Endothelial cell of umbilical vein (primary cell): ENCODE results near the gene SWT1. TPM values are rescaled to one million over a fixed set of nuclear protein-coding genes. Genes with fewer than 3 reads are reported as not detected.

ENCODE experiments used
- BruUV-seq: library from RNA; stranded (reverse); fragments of 400-500 nt; replicated peaks from 2 replicates; lab custom pipeline; 2021; lab: Mats Ljungman, UMichigan
- CTCF ChIA-PET: fragments of 300-600, 350-600 bp; sonication (Branson Sonifier 250); formaldehyde crosslinking; loops from one replicate; lab custom pipeline; 2021; ENCODE audit warnings: antibody characterized with exemption, inconsistent platforms; lab: Charles Lee
- POLR2A ChIA-PET: fragments of 300-600, 350-600 bp; sonication (Branson Sonifier 250); formaldehyde crosslinking; loops from one replicate; lab custom pipeline; 2021; ENCODE audit warnings: antibody characterized with exemption, inconsistent platforms; lab: Charles Lee
- DNase-seq: peaks from one replicate; pipeline ENCODE4 v3.0.0-alpha.2; 2011; ENCODE audit warnings: low read depth, low spot score
- FAIRE-seq: peaks from 2 replicates; lab custom pipeline; 2011; peaks lifted over from hg19 to GRCh38; lab: Jason Lieb, UNC
- H2AFZ ChIP-seq: 2 replicates; pipeline ENCODE4 v1.6.0; 2012; ENCODE audit warnings: low read depth, low read length, control low read depth, inconsistent platforms
- H3K27ac ChIP-seq: 2 replicates; pipeline ENCODE4 v1.5.1; 2011; ENCODE audit warnings: low read depth, mild to moderate bottlenecking, control low read depth, low read length, moderate library complexity; ENCODE audit not compliant: insufficient read depth
- H3K27me3 ChIP-seq, 2 experiments: 2 replicates each; pipeline versions ENCODE4 v1.6.0 to v1.6.1; 2011; ENCODE audit warnings: low read length in 2 of 2, mixed read lengths in 1 of 2; ENCODE audit not compliant: control insufficient read depth in 2 of 2, insufficient read depth in 2 of 2
- H3K36me3 ChIP-seq, 2 experiments: 2 replicates in 1 of 2; 3 replicates in 1 of 2; pipeline ENCODE4 v1.5.1; 2011; ENCODE audit warnings: low read length in 2 of 2, mild to moderate bottlenecking in 1 of 2, moderate library complexity in 1 of 2; ENCODE audit not compliant: control insufficient read depth in 2 of 2, insufficient read depth in 2 of 2; ENCODE audit errors: extremely low read depth in 1 of 2
- H3K4me1 ChIP-seq: 3 replicates; pipeline ENCODE4 v1.5.1; 2011; ENCODE audit warnings: mild to moderate bottlenecking, low read length; ENCODE audit not compliant: control insufficient read depth, insufficient read depth; ENCODE audit errors: extremely low read depth
- H3K4me2 ChIP-seq: 2 replicates; pipeline ENCODE4 v1.6.1; 2011; ENCODE audit warnings: low read length, control low read depth, mixed read lengths; ENCODE audit not compliant: insufficient read depth
- H3K4me3 ChIP-seq, 3 experiments: fragments of 200-600 bp in 1 of 3; sonication (generic), shearing (Covaris generic) in 1 of 3; replicated peaks in 1 of 3; 2 replicates each; pipeline ENCODE4 v1.5.1; 2011 to 2016; ENCODE audit warnings: control low read depth in 3 of 3, low read length in 3 of 3, mild to moderate bottlenecking in 2 of 3, inconsistent platforms in 1 of 3, low read depth in 1 of 3, moderate library complexity in 1 of 3; ENCODE audit not compliant: insufficient read depth in 1 of 3
- H3K79me2 ChIP-seq: 2 replicates; pipeline ENCODE4 v1.6.0; 2012; ENCODE audit warnings: low read length, inconsistent platforms; ENCODE audit not compliant: control insufficient read depth, insufficient read depth
- H3K9ac ChIP-seq: replicated peaks from 2 replicates; pipeline ENCODE3; 2011; ENCODE audit warnings: low read length, control low read depth; ENCODE audit not compliant: insufficient read depth; ENCODE audit errors: extremely low read depth
- H3K9me1 ChIP-seq: replicated peaks from 3 replicates; pipeline ENCODE4 v1.6.0; 2011; ENCODE audit warnings: mild to moderate bottlenecking, low read length; ENCODE audit not compliant: control insufficient read depth, insufficient read depth; ENCODE audit errors: extremely low read depth
- H3K9me3 ChIP-seq: replicated peaks from 2 replicates; pipeline ENCODE4 v1.5.1; 2012; ENCODE audit warnings: low read length, inconsistent platforms; ENCODE audit not compliant: control insufficient read depth, insufficient read depth
- H4K20me1 ChIP-seq: replicated peaks from 2 replicates; pipeline ENCODE3; 2011; ENCODE audit warnings: mild to moderate bottlenecking, low read length; ENCODE audit not compliant: control insufficient read depth, insufficient read depth; ENCODE audit errors: extremely low read depth
- CTCF ChIP-seq, 2 donors: IDR thresholded peaks; 1 replicate in 1 of 2; 2 replicates in 1 of 2; pipeline ENCODE4 v1.5.1; 2011; ENCODE audit warnings: low read length in 2 of 2, mild to moderate bottlenecking in 2 of 2, moderate library complexity in 2 of 2, control low read depth in 1 of 2, inconsistent platforms in 1 of 2, low read depth in 1 of 2; ENCODE audit not compliant: insufficient read depth in 1 of 2; ENCODE audit errors: extremely low read depth in 1 of 2
- EZH2 ChIP-seq: IDR thresholded peaks from 2 replicates; pipeline ENCODE4 v1.6.1; 2012; ENCODE audit warnings: borderline replicate concordance, low read depth, mild to moderate bottlenecking, moderate library complexity, low read length, inconsistent platforms; ENCODE audit not compliant: severe bottlenecking
- FOS ChIP-seq: IDR thresholded peaks from 2 replicates; pipeline ENCODE4 v1.6.1; 2011; ENCODE audit warnings: mild to moderate bottlenecking, low read length, moderate library complexity, borderline replicate concordance; ENCODE audit not compliant: insufficient read depth
- GATA2 ChIP-seq: IDR thresholded peaks from 2 replicates; pipeline ENCODE4 v1.7.0; 2011; ENCODE audit warnings: low read depth, mild to moderate bottlenecking, moderate library complexity, mixed read lengths, low read length; ENCODE audit not compliant: insufficient read length, insufficient read depth
- JUN ChIP-seq: IDR thresholded peaks from 2 replicates; pipeline ENCODE4 v1.6.1; 2011; ENCODE audit warnings: borderline replicate concordance, low read depth; ENCODE audit not compliant: insufficient read length, insufficient read depth
- MYC ChIP-seq: IDR thresholded peaks from one replicate; pipeline ENCODE4 v1.6.1; 2011; ENCODE audit warnings: mild to moderate bottlenecking, low read depth, low read length
- POLR2A ChIP-seq: IDR thresholded peaks from 2 replicates; pipeline ENCODE4 v1.6.1; 2012; ENCODE audit warnings: low read depth, mild to moderate bottlenecking, control low read depth, low read length
- POLR2AphosphoS5 ChIP-seq: IDR thresholded peaks from 2 replicates; pipeline ENCODE4 v1.6.1; 2012; ENCODE audit warnings: low read depth, mild to moderate bottlenecking, control low read depth, low read length, moderate library complexity; ENCODE audit not compliant: insufficient read depth
- dilution Hi-C: fragments of 300-500 bp; cut with MboI; formaldehyde crosslinking; loops from one replicate; pipeline ENCODE4 v1.15.0; 2019; ENCODE audit warnings: low sequenced_read_pairs; ENCODE audit not compliant: extremely low pct_ligation_motif_present
- intact Hi-C: fragments of 100-400 bp; cut with micrococcal nuclease; formaldehyde crosslinking; loops from one replicate; pipeline ENCODE4 v1.10.0; 2022
- polyA plus RNA-seq, 4 experiments: library from polyadenylated mRNA; depleted of rRNA in 3 of 4; stranded (reverse) in 3 of 4; unstranded in 1 of 4; fragments of >200 nt; gene quantifications; 2 replicates each; pipeline versions ENCODE4 v1.2.1 to v1.2.3, GENCODE V29; 2011 to 2012; ENCODE audit warnings: missing spikeins in 1 of 4
- total RNA-seq: library from RNA; stranded (reverse); gene quantifications from 2 replicates; pipeline ENCODE4 v1.2.3, GENCODE V29; 2021
- TF ChIP-seq, protein P1 (sequence below): IDR thresholded peaks from 2 replicates; pipeline ENCODE4 v1.6.1; 2011; ENCODE audit not compliant: insufficient read depth, insufficient read length

SWT1 gene
- total and polyA plus RNA-seq, 2 donors (not counting 3 experiments of a cell fraction or from before 2014, with no cell fraction given), result 1.0 to 4.3 TPM

- Histone ChIP-seq H3K9me1 (no peaks in the 10 kb centered on the region), H3K9ac (no peak overlapping the region), H3K79me2 (no peaks in the 10 kb centered on the region), H3K4me2 (no peak overlapping the region), H3K36me3 (no peaks in the 10 kb centered on the region), H3K9me3 (no peaks in the 10 kb centered on the region), H2AFZ (no peak overlapping the region), H3K4me1 (peaks cover 2% of the 10 kb centered on the region), H3K27ac (no peak overlapping the region), H3K27me3 (no peaks in the 10 kb centered on the region), H4K20me1 (no peaks in the 10 kb centered on the region), H3K4me3 (no peak overlapping the region)
- no peak for TF ChIP-seq GATA2
- TF ChIP-seq JUN, result no peak
- TF ChIP-seq EZH2, result no peak
- TF ChIP-seq, protein P1, sequence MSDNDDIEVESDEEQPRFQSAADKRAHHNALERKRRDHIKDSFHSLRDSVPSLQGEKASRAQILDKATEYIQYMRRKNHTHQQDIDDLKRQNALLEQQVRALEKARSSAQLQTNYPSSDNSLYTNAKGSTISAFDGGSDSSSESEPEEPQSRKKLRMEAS, result no peak
- TF ChIP-seq POLR2AphosphoS5, result no peak
- no peak for TF ChIP-seq MYC
- no peak for TF ChIP-seq FOS
- no peak for TF ChIP-seq CTCF (IDR thresholded peaks at IDR 0.05; ENCODE audit: extremely low read depth in 1 of 2, insufficient read depth in 1 of 2, low read depth in 1 of 2, low read length in 2 of 2)
- TF ChIP-seq POLR2A, result no peak
- POLR2A ChIA-PET, result no interaction called here
- dilution Hi-C loops, result no loop called here
- DNase-seq (no peak), FAIRE-seq (no peak)
- CTCF ChIA-PET, result no interaction called here
- no TSS peak for BruUV-seq
- intact Hi-C loops, result no loop called here
These were observed 50.2 kb downstream of the SWT1 start for GRCh38 chr1:185207170-185207569.
